GM23338 (cell line): ENCODE measurements around the gene STX7. TPM values are rescaled to one million over a fixed set of nuclear protein-coding genes. Genes with fewer than 3 reads are reported as not detected.
"Not testable (repeated sequence)": the region's sequence is repeated elsewhere in the genome, so short reads cannot be mapped to it uniquely, and the experiment has no call there.

ENCODE experiments used
- ATAC-seq: fragments of 200-7000 bp; cut with Tn5 transposase; 3 replicates; pipeline ENCODE4 v1.9.1; 2020
- DNase-seq: peaks from one replicate; pipeline ENCODE4 v3.0.0-alpha.2; 2015; ENCODE audit warnings: low spot score
- H2AFZ ChIP-seq: fragments of 200-600 bp; sonication (generic); 2 replicates; pipeline ENCODE4 v1.8.0; 2016; ENCODE audit warnings: antibody characterized with exemption, mild to moderate bottlenecking, moderate library complexity
- H3F3A ChIP-seq: fragments of 200-600 bp; sonication (generic); replicated peaks from 2 replicates; pipeline ENCODE4 v1.8.0; 2017; ENCODE audit warnings: antibody characterized with exemption, mixed run types, low read depth
- H3K27ac ChIP-seq: fragments of 200-600 bp; sonication (generic); 2 replicates; pipeline ENCODE4 v1.6.1; 2016; ENCODE audit warnings: low read depth
- H3K27me3 ChIP-seq: fragments of 200-600 bp; sonication (generic); 2 replicates; pipeline ENCODE4 v1.8.0; 2016; ENCODE audit warnings: mild to moderate bottlenecking, mixed run types, moderate library complexity; ENCODE audit not compliant: insufficient read depth
- H3K36me3 ChIP-seq: fragments of 200-600 bp; sonication (generic); 2 replicates; pipeline ENCODE4 v1.8.0; 2016; ENCODE audit warnings: mild to moderate bottlenecking; ENCODE audit not compliant: insufficient read depth
- H3K4me1 ChIP-seq: fragments of 200-600 bp; sonication (generic); 2 replicates; pipeline ENCODE4 v1.8.0; 2016; ENCODE audit warnings: mild to moderate bottlenecking, moderate library complexity; ENCODE audit not compliant: insufficient read depth
- H3K4me2 ChIP-seq: fragments of 200-600 bp; sonication (generic); 2 replicates; pipeline ENCODE4 v1.7.1; 2017; ENCODE audit warnings: mixed run types
- H3K4me3 ChIP-seq: fragments of 200-600 bp; sonication (generic); 2 replicates; pipeline ENCODE4 v1.6.1; 2016; ENCODE audit warnings: mixed run types
- H3K79me2 ChIP-seq: fragments of 200-600 bp; sonication (generic); replicated peaks from 2 replicates; pipeline ENCODE4 v1.8.0; 2017; ENCODE audit warnings: mild to moderate bottlenecking; ENCODE audit not compliant: insufficient read depth
- H3K9me2 ChIP-seq: fragments of 200-600 bp; sonication (generic); 2 replicates; pipeline ENCODE4 v1.8.0; 2017; ENCODE audit not compliant: insufficient read depth
- H4K20me1 ChIP-seq: fragments of 200-600 bp; sonication (generic); replicated peaks from 2 replicates; pipeline ENCODE4 v1.8.0; 2017; ENCODE audit warnings: mild to moderate bottlenecking; ENCODE audit not compliant: insufficient read depth
- H3K27ac Mint-ChIP-seq: 2 replicates; pipeline ENCODE4 v1.8.0; 2020; ENCODE audit warnings: inconsistent platforms, mild to moderate bottlenecking, moderate library complexity, mixed read lengths
- H3K27me3 Mint-ChIP-seq: 3 replicates; pipeline ENCODE4 v1.8.0; 2022; ENCODE audit warnings: low read depth, mild to moderate bottlenecking, moderate library complexity, mixed read lengths, inconsistent platforms; ENCODE audit not compliant: insufficient read depth, poor library complexity
- H3K36me3 Mint-ChIP-seq: 3 replicates; pipeline ENCODE4 v1.8.0; 2021; ENCODE audit warnings: low read depth, mild to moderate bottlenecking, inconsistent platforms, moderate library complexity, mixed read lengths
- H3K4me1 Mint-ChIP-seq: 3 replicates; pipeline ENCODE4 v1.8.0; 2020; ENCODE audit warnings: mild to moderate bottlenecking, inconsistent platforms, mixed read lengths
- H3K4me3 Mint-ChIP-seq: 3 replicates; pipeline ENCODE4 v1.8.0; 2021; ENCODE audit warnings: moderate library complexity, mild to moderate bottlenecking, inconsistent platforms, mixed read lengths
- H3K9me3 Mint-ChIP-seq: 3 replicates; pipeline ENCODE4 v1.8.0; 2020; ENCODE audit warnings: moderate library complexity, mild to moderate bottlenecking, inconsistent platforms, mixed read lengths
- CREB1 ChIP-seq: fragments of 250-450 bp; sonication (Bioruptor Pico); IDR thresholded peaks from 2 replicates; pipeline ENCODE4 v1.5.0; 2020; ENCODE audit warnings: low read depth, mild to moderate bottlenecking, moderate library complexity
- CTCF ChIP-seq, 2 experiments: fragments of 200-600 bp in 1 of 2; sonication (generic) in 1 of 2; conservative IDR thresholded peaks; 2 replicates each; pipeline versions ENCODE4 v1.5.1 to v1.6.1; 2016 to 2017; ENCODE audit warnings: antibody characterized with exemption in 2 of 2, low read depth in 2 of 2, mild to moderate bottlenecking in 2 of 2, moderate library complexity in 1 of 2
- ETS1 ChIP-seq: IDR thresholded peaks from 2 replicates; pipeline ENCODE4 v1.6.1; 2016; ENCODE audit warnings: antibody characterized with exemption
- EZH2 ChIP-seq: fragments of 200-600 bp; sonication (generic); IDR thresholded peaks from one replicate; pipeline ENCODE4 v1.8.0; 2017; ENCODE audit warnings: antibody characterized with exemption, mild to moderate bottlenecking, low read depth; ENCODE audit not compliant: unreplicated experiment
- EZH2phosphoT487 ChIP-seq: fragments of 200-600 bp; sonication (generic); IDR thresholded peaks from one replicate; pipeline ENCODE4 v1.8.1; 2018; ENCODE audit warnings: antibody characterized with exemption; ENCODE audit not compliant: unreplicated experiment
- JUNB ChIP-seq: IDR thresholded peaks from one replicate; pipeline ENCODE4 v1.6.1; 2016; ENCODE audit warnings: antibody characterized with exemption; ENCODE audit not compliant: unreplicated experiment
- NANOG ChIP-seq: IDR thresholded peaks from 2 replicates; pipeline ENCODE4 v1.6.1; 2016; ENCODE audit warnings: antibody characterized with exemption, borderline replicate concordance
- POLR2AphosphoS5 ChIP-seq: IDR thresholded peaks from 2 replicates; pipeline ENCODE4 v1.6.1; 2016; ENCODE audit warnings: antibody characterized with exemption, low read depth
- STAT1 ChIP-seq: IDR thresholded peaks from one replicate; pipeline ENCODE4 v1.6.1; 2016; ENCODE audit warnings: antibody characterized with exemption; ENCODE audit not compliant: unreplicated experiment
- ZNF331 ChIP-seq: fragments of 250-450 bp; sonication (Bioruptor Pico); IDR thresholded peaks from 2 replicates; pipeline ENCODE4 v1.5.0; 2020; ENCODE audit warnings: low read depth, mild to moderate bottlenecking, moderate library complexity
- polyA plus RNA-seq: library from polyadenylated mRNA; unstranded; fragments of >200 nt; fragmentation: Nextera tagmentation; extraction: Ambion mirVana; gene quantifications from 2 replicates; pipeline ENCODE4 v1.2.1, GENCODE V29; 2016
- total RNA-seq: library from RNA; depleted of rRNA; stranded (reverse); fragments of >200 nt; shearing (Covaris generic); gene quantifications from 2 replicates; pipeline ENCODE4 v1.2.3, GENCODE V29; 2014

The STX7 gene
- total and polyA plus RNA-seq, 2 experiments from 2014 or later, result 22.4 to 28.8 TPM

GRCh38 chr6:132537977-132538376 is 25.1 kb upstream of the STX7 start, which contains the start of gene TAAR9 (continued):
- no peak for TF ChIP-seq EZH2
- TF ChIP-seq CREB1 (CRISPR knock-in tag), result no peak
- TF ChIP-seq NANOG, result no peak

GRCh38 chr6:132537145-132537544 is 24.2 kb upstream of the STX7 start:
- H3K27me3 ChIP-seq, result no peaks in the 10 kb centered on the region
- H3K9me2 ChIP-seq, result no peaks in the 10 kb centered on the region
- no peak for DNase-seq
- no peak overlapping the region for H3K4me2 ChIP-seq
- H3K4me1 ChIP-seq, result no peaks in the 10 kb centered on the region
- H3K36me3 Mint-ChIP-seq, result peaks cover 7% of the 10 kb centered on the region; the same call in 2 of the 3 replicates
- peaks cover 16% of the 10 kb centered on the region for H3K9me3 Mint-ChIP-seq
- H4K20me1 ChIP-seq, result no peaks in the 10 kb centered on the region
- H3K4me3 Mint-ChIP-seq, result no peak overlapping the region
- no peak for ATAC-seq
- 0 out of 2 replicates have a peak overlapping the region, but pooled peaks have one; percentile 1 for H2AFZ ChIP-seq
- H3K79me2 ChIP-seq, result no peaks in the 10 kb centered on the region
- no peaks in the 10 kb centered on the region for H3K27me3 Mint-ChIP-seq
- H3K4me1 Mint-ChIP-seq, result no peaks in the 10 kb centered on the region
- H3K4me3 ChIP-seq, result no peak overlapping the region
- H3K27ac Mint-ChIP-seq, result no peak overlapping the region
- H3K36me3 ChIP-seq, result no peaks in the 10 kb centered on the region
- no peak for TF ChIP-seq ZNF331 (CRISPR knock-in tag)
- TF ChIP-seq CTCF (conservative IDR thresholded peaks at IDR 0.05; ENCODE audit: low read depth in 2 of 2), result no peak
- TF ChIP-seq POLR2AphosphoS5, result no peak
- TF ChIP-seq NANOG, result no peak
- no peak for TF ChIP-seq JUNB
- TF ChIP-seq STAT1, result no peak
- TF ChIP-seq EZH2phosphoT487, result no peak
- TF ChIP-seq ETS1, result no peak
- H3K27ac ChIP-seq, result no peak overlapping the region
- no peaks in the 10 kb centered on the region for H3F3A ChIP-seq

- H3K4me1 ChIP-seq, H3K79me2 ChIP-seq, DNase-seq, H3K27me3 ChIP-seq, H2AFZ ChIP-seq, ATAC-seq, H3F3A ChIP-seq, H3K9me2 ChIP-seq, H4K20me1 ChIP-seq, H3K27ac ChIP-seq, H3K4me1 Mint-ChIP-seq, H3K4me2 ChIP-seq, H3K36me3 Mint-ChIP-seq, H3K4me3 Mint-ChIP-seq, H3K36me3 ChIP-seq, H3K27ac Mint-ChIP-seq, H3K27me3 Mint-ChIP-seq, H3K4me3 ChIP-seq: not testable (repeated sequence)
- H3K9me3 Mint-ChIP-seq, result peaks cover 16% of the 10 kb centered on the region
Measured at GRCh38 chr6:132534546-132534945, 21.6 kb upstream of the STX7 start.
